Type B pancreatic cell (in vitro differentiated cells): Measurements from ENCODE around the gene TMEM108. TPM values are rescaled to one million over a fixed set of nuclear protein-coding genes. Genes with fewer than 3 reads are reported as not detected.

Source experiments
- DNase-seq: peaks from one replicate; pipeline ENCODE4 v3.0.0; 2021; ENCODE audit warnings: mixed read lengths; ENCODE audit not compliant: unreplicated experiment; ENCODE audit errors: extremely low spot score
- H3K27ac Mint-ChIP-seq: 2 replicates; pipeline ENCODE4 v1.8.0; 2021; ENCODE audit warnings: mild to moderate bottlenecking, mixed read lengths
- H3K27me3 Mint-ChIP-seq: 2 replicates; pipeline ENCODE4 v1.8.0; 2021; ENCODE audit warnings: mixed read lengths
- H3K36me3 Mint-ChIP-seq: 2 replicates; pipeline ENCODE4 v1.8.0; 2021; ENCODE audit warnings: mixed read lengths
- H3K4me1 Mint-ChIP-seq: one replicate; pipeline ENCODE4 v1.8.0; 2021; ENCODE audit warnings: mixed read lengths; ENCODE audit not compliant: unreplicated experiment
- H3K4me3 Mint-ChIP-seq: 2 replicates; pipeline ENCODE4 v1.8.0; 2021; ENCODE audit warnings: mild to moderate bottlenecking, mixed read lengths
- H3K9me3 Mint-ChIP-seq: 2 replicates; pipeline ENCODE4 v1.8.0; 2021; ENCODE audit warnings: mixed read lengths
- CTCF ChIP-seq: fragments of 200-600 bp; sonication (generic); conservative IDR thresholded peaks from 2 replicates; pipeline ENCODE4 v1.5.0; 2021; ENCODE audit warnings: antibody characterized with exemption, mild to moderate bottlenecking
- total RNA-seq: library from RNA; stranded (reverse); gene quantifications from 2 replicates; pipeline ENCODE4 v1.2.1, GENCODE V29; 2021; ENCODE audit warnings: low replicate concordance

TMEM108 gene
- total RNA-seq, 1 donor from 2014 or later = 7.4 TPM

DNA sequence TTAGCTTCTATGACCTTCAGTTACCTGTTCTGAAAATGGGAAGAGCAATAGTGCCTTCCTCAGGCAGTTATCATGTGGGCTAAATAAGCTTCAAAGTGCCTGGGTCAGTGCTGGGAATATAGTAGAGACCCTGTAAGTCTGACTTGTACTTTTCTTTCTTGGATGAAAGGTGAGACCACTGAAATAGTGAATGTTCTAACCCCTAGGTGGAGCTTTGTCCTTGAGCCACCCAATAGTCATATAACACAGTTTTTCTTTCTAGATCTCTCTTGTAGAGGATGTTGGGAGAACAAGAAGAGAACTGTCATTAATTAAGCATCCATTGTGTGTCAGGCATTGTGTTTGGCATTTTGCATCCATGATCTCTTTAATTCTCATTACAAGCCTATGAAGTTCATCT is 348.7 kb downstream of the TMEM108 start:
- Mint-ChIP-seq H3K9me3 (no peaks in the 10 kb centered on the region), H3K4me3 (no peak overlapping the region), H3K27me3 (peaks cover 4% of the 10 kb centered on the region), H3K27ac (no peak overlapping the region), H3K4me1 (peaks cover 9% of the 10 kb centered on the region), H3K36me3 (no peaks in the 10 kb centered on the region)
- no peak for DNase-seq
- no peak for TF ChIP-seq CTCF

GRCh38 chr3:133387341-133387740 is 349.1 kb downstream of the TMEM108 start:
- no peak overlapping the region for H3K4me3 Mint-ChIP-seq
- H3K36me3 Mint-ChIP-seq = no peaks in the 10 kb centered on the region
- peaks cover 9% of the 10 kb centered on the region for H3K4me1 Mint-ChIP-seq
- H3K27ac Mint-ChIP-seq = no peak overlapping the region
- H3K27me3 Mint-ChIP-seq = peaks cover 4% of the 10 kb centered on the region
- H3K9me3 Mint-ChIP-seq = no peaks in the 10 kb centered on the region
- DNase-seq = no peak
- no peak for TF ChIP-seq CTCF

DNA sequence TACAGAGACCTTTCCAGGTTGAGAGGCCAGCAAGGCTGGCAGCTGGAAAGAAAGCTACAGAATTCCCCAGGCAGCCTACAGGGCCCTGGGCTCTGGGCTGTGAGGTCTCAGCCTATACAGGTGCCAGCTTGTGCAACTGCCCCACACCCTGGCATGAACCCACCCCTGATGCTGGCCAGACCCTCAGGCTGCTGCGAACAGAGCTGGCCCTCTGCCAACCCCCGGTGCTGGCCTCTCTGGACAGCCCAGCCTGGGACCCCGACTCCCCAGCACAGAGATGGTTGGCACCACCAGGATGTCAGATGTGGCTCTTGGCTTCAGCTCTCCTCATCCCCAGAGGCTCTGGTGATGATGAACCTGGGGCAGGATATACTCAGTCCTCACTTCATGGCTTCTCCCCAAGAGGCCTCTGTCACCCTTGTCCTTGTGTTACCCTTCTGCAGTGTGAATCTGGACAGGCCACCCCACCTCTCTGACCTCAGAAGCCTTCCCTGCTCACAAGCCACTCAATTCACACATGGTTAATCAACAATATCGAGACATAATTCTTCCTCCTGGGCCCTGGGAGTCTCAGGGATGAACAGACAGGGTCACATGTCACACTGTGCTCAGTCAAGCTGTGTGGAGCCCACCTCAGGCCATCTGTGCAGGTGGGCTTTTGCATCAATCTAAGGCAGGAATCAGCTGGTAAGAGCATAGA is 350.7 kb downstream of the TMEM108 start:
- TF ChIP-seq CTCF = no peak
- Mint-ChIP-seq H3K27me3 (peaks cover 4% of the 10 kb centered on the region), H3K4me1 (peaks cover 9% of the 10 kb centered on the region), H3K27ac (no peak overlapping the region), H3K4me3 (no peak overlapping the region), H3K9me3 (no peaks in the 10 kb centered on the region), H3K36me3 (no peaks in the 10 kb centered on the region)
- no peak for DNase-seq

- no peaks in the 10 kb centered on the region for H3K4me1 Mint-ChIP-seq
- no peak for DNase-seq
- peaks cover under 1% of the 10 kb centered on the region for H3K27me3 Mint-ChIP-seq
- no peaks in the 10 kb centered on the region for H3K36me3 Mint-ChIP-seq
- TF ChIP-seq CTCF = no peak
- H3K9me3 Mint-ChIP-seq = no peaks in the 10 kb centered on the region
- no peak overlapping the region for H3K4me3 Mint-ChIP-seq
- H3K27ac Mint-ChIP-seq = no peak overlapping the region
Measured at GRCh38 chr3:133390715-133391114, 352.5 kb downstream of the TMEM108 start.

GRCh38 chr3:133393204-133393603 is 355.0 kb downstream of the TMEM108 start:
- no peak for DNase-seq
- H3K4me1 Mint-ChIP-seq = no peaks in the 10 kb centered on the region
- H3K36me3 Mint-ChIP-seq = no peaks in the 10 kb centered on the region
- no peak overlapping the region for H3K27ac Mint-ChIP-seq
- TF ChIP-seq CTCF = no peak
- H3K9me3 Mint-ChIP-seq = no peaks in the 10 kb centered on the region
- H3K4me3 Mint-ChIP-seq = no peak overlapping the region
- H3K27me3 Mint-ChIP-seq = no peaks in the 10 kb centered on the region
